Stomach (tissue), 4 donors: ENCODE data around the gene E2F6.

ENCODE experiments used
- POLR2A ChIP-seq, 4 donors: fragments of 450-650 bp; IDR thresholded peaks; one replicate each; pipeline ENCODE4 v1.6.1; 2016; ENCODE audit warnings: antibody characterized with exemption in 4 of 4, control low read depth in 2 of 4, mild to moderate bottlenecking in 1 of 4, moderate library complexity in 1 of 4
- POLR2AphosphoS5 ChIP-seq, 3 donors: sonication (generic); formaldehyde crosslinking; IDR thresholded peaks; one replicate each; pipeline ENCODE4 v1.6.1; 2016; ENCODE audit warnings: antibody characterized with exemption in 3 of 3
- TF ChIP-seq, protein P1 (sequence below), 7 experiments: fragments of 450-650 bp in 4 of 7; fragments of 200-600 bp in 3 of 7; sonication (generic) in 3 of 7; IDR thresholded peaks; one replicate each; pipeline ENCODE4 v1.5.1; 2016 to 2019; ENCODE audit warnings: antibody characterized with exemption in 7 of 7, control low read depth in 2 of 7, mild to moderate bottlenecking in 1 of 7

DNA sequence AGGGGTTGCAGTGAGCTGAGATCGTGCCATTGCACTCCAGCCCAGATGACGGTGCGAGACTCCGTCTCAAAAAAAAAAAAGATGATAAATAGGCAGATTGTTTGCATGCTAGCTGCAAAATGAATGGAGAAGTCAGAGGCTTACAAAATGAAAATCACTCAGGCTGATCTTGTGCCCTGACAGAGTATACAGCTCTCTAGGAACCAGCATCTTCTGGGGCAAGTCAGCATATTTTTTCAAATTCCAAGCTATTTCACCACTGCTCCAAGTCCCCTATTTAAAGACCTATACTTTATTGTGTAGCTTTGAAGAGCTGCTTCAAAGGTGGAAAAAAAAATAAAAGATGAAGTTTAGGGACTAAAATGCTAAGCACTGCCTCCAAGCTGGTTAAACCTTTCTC lies 6.1 kb downstream of the E2F6 start:
- TF ChIP-seq, protein P1, sequence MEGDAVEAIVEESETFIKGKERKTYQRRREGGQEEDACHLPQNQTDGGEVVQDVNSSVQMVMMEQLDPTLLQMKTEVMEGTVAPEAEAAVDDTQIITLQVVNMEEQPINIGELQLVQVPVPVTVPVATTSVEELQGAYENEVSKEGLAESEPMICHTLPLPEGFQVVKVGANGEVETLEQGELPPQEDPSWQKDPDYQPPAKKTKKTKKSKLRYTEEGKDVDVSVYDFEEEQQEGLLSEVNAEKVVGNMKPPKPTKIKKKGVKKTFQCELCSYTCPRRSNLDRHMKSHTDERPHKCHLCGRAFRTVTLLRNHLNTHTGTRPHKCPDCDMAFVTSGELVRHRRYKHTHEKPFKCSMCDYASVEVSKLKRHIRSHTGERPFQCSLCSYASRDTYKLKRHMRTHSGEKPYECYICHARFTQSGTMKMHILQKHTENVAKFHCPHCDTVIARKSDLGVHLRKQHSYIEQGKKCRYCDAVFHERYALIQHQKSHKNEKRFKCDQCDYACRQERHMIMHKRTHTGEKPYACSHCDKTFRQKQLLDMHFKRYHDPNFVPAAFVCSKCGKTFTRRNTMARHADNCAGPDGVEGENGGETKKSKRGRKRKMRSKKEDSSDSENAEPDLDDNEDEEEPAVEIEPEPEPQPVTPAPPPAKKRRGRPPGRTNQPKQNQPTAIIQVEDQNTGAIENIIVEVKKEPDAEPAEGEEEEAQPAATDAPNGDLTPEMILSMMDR (IDR thresholded peaks at IDR 0.05), result no peak
- TF ChIP-seq POLR2A (IDR thresholded peaks at IDR 0.05) (no peak), POLR2AphosphoS5 (IDR thresholded peaks at IDR 0.05) (no peak)
